Umbilical cord (tissue), 2 donors: ENCODE measurements around the gene SSC4D. TPM values are rescaled to one million over a fixed set of nuclear protein-coding genes. Genes with fewer than 3 reads are reported as not detected.

ENCODE experiments used
- DNase-seq: peaks from one replicate; pipeline ENCODE4 v3.0.0-alpha.2; 2015; ENCODE audit warnings: low spot score
- total RNA-seq: library from RNA; depleted of rRNA; stranded (reverse); fragments of >200 nt; gene quantifications from one replicate; pipeline ENCODE4 v1.2.3, GENCODE V29; 2014; ENCODE audit warnings: low replicate concordance; ENCODE audit not compliant: insufficient read depth

SSC4D gene
- total RNA-seq, 1 donor from 2014 or later, result not detected

DNA sequence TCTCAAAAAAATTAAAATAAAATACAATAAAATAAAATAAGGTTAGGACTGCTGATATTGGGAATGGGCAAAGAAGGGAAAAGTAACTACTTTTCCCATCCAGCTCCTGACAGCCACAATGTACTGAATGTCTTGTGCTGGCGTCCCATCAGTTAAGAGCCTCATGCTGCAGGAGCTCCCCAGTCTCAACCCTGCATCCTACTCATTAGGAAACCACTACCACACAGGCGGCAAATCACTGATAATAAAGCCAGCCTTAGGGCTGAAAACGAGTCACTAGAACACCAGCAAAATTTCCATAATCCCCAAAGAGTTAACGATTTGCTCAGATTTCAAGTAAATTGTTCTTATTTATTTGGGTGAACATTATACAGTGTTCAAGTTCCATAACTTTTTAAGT is 55.0 kb downstream of the SSC4D start:
- DNase-seq, result no peak

DNA sequence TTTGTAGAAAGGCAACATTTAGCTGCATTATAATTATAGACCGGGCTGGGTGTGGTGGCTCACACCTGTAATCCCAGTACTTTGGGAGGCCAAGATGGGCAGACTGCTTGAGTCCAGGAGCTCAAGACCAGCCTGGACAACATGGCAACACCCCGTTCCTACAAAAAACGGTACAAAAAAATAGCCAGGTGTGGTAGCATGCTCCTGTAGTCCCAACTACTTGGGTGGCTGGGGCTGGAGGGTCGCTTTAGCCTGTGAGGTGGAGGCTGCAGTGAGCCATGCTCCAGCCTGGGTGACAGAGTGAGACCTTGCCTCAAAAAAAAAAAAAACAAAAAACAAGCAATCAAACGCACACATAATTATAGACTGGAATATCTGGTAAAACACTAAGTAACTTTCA is 55.8 kb downstream of the SSC4D start:
- no peak for DNase-seq

DNA sequence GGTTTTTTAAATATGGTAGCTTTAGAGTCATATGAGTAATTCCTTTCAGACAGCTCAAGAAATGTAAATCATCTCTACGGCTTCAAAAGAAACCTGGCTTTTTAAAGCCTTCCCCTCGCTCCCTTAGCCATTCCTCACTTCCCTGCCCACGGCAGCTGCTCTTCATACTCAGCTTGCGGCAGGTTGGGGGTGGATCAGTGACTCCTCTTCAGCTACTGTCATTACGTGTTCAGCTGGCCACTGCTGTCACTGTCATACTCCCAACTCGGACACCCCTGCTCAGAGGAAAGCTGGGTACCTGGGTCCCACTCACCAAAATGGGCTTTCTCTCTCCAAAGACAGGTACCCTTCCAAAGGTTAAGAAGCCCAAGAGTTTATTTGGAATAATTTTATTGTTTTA is 57.3 kb downstream of the SSC4D start:
- DNase-seq, result no peak

DNA sequence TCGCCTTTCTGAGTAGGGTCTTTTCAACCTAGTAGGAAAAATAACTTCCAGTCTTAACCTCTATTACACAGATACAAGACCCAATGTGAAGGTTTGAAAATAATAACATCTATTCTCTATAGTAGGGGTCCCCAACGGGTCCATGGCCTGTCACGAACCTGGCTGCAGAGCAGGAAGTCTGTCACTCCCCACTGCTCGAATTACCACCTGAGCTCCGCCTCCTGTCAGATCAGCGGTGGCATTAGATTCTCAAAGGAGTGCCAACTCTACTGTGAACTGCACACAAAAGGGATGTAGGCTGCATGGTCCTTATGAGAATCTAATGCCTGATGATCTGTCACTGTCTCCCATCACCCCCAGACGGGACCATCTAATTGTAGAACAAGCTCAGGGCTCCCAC is 58.1 kb downstream of the SSC4D start:
- no peak for DNase-seq

DNA sequence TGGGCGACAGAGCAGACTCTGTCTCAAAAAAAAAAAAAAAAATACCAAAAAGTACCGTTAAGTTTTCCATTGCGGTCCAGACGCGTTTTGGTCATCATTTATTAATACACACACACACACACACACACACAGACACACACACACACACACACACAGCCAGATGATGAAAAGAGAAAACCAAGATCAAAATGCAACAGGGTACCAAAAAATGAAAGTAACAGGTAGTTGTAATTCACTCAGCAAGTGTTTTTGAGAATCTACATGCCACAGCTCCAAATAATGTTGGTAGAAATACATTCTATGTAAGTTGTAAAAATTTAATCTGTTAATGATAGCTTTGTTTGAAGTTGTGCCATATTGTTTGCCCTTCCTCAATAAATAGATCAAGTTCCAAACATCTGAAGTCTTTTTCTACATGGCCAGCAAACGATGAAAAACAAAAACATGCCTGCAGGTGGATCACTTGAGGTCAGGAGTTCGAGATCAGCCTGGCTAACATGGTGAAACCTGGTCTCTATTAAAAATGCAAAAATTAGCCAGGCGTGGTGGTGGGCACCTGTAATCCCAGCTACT is 60.1 kb downstream of the SSC4D start:
- no peak for DNase-seq

DNA sequence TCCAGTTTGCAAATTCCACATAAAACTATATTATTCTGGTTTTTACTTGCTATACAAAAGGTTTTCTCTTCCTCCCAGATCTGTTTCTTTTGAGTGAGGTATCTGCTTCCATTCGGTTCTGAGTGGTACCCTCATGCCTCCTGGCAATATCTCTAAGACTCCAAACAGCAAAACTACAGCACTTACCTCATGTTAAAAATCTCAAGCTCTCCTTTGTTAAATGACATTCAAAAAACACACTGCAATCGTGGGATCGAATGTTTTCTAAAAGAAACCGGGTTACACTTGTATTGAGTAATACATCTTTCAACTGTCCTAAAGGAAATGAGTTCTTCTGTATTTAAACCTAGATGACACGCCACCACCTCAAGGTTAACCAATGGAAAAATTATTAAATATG is 61.8 kb downstream of the SSC4D start:
- DNase-seq, result no peak

DNA sequence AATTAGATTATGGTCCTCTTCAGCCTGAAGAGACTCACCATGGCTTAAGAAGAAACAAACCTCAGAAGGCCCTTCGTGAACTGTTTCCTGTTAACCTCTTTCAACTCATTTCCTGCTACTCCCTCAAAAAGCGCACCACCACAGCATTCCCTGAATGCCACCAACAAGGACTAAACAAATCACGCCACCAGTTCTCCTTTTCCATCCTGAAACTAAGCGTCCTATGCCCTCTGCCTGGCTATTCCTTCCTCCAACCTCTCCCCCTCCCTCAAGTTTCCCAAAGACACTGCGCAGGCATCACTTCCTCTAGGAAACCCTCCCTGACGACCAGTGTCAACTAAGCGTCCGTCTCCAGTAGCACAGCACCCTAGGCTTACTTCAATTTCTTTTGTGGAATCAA is 62.7 kb downstream of the SSC4D start:
- no peak for DNase-seq

DNA sequence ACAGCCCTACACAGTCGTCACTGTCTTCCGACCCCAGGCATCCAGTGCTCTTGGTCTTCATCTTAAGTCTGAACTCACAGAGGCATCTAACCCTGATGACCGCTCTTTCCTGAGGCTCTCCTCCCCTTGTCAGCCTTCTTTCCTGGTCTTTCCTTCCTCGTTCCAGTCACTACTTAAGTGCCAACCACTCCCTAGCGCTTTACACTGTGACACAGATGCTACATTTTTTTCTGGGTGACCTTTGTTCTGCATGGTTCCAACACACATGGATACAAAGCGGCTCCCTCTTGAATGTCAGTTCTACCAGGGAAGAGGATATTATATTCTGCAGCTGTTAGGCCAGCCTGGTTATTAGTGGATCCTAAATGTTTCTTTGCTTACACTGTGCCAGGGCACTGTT is 63.4 kb downstream of the SSC4D start:
- no peak for DNase-seq

DNA sequence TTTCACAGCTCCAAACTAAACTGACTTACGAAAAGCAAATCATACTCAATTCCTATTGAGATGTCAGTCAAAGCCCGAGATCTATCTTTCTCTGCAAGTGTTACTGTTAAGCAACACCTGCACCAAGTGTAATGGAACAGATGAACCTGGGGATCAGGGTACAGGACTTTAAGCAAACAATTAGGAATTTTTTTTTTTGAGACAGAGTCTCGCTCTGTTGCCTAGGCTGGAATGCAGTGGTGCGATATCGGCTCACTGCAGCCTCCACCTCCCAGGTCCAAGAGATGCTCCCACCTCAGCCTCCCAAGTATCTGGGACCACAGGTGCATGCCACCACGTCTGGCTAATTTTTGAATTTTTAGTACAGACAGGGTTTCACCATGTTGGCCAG is 65.6 kb downstream of the SSC4D start:
- DNase-seq, result no peak

DNA sequence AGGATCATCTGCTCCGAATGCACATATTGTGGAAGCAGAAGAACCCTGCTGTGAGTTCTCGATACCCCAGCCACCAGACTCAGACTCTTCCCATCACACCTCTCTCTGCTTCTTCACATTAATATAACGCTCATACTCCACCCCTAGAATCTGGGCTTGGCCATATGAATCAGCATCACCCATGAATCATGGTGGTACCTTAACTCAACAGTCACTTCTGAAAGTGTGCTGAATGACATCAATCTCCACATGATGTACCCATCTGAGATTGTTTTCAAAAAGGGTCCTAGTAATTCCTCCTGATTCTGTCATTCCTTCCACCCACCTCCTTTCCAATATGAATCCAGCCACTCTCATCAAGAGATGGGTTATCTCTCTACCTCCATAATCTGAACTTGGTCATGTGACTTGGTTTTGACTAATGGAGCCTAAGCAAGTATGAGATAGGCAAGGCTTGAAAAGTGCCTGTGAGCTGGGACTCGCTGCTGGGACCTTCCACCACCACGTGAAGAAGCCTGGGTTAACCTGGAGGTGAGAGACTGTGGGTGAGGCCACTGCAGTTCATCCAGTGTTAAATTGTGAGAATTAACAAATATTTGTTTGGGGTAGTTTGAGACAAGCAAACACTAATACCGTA is 66.1 kb downstream of the SSC4D start:
- no peak for DNase-seq

DNA sequence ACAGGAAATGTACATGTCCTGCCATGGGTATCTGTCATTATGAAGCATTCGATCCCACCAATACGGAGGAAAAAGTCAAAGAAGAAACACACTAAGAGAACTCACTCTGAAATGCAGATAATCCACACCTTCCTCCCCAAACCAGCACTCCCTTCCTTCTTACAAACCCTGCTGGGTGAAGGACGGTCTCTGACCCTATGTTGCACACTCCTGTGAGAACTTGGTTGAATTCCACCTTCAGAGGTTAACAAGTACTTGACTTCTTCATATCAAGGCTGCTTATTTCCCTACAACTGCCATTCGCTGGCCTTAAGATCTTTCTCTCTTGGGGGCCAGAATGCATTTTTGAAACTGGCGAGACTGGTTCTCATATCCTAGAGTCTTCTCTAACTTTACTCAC is 67.3 kb downstream of the SSC4D start:
- no peak for DNase-seq

DNA sequence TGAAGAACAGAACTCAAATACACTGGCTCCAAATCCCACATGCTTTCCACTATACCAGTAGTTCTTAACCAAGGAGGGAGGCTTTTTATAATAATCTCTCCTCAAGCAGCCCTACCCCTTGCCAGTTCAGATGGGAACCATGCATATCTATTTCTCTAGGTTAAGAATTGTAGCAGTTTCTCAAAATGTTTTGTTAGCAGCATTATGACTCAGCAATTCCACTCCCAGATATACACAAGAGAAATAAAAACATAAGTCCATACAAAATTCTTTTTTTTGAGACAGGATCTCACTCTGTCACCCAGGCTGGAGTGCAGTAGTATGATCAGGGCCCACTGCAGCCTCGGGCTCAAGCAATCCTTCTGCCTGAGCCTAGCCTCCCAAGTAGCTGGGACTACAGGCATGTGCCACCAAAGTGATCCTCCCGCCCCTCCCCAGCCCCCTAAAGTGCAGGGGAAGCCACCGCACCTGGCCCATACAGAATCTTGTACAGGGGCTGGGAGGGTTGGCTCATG is 68.8 kb downstream of the SSC4D start:
- DNase-seq, result no peak

Other genes with a start within 250 kb of the SSC4D start
- gene SRRM3, start 207.8 kb downstream of the SSC4D start, total RNA-seq, result 3.1 TPM
- gene HSPB1, start 107.0 kb downstream of the SSC4D start, total RNA-seq, result 57.5 TPM
- 43.6 TPM for gene YWHAG, start 50.7 kb downstream of the SSC4D start, total RNA-seq
- gene ZP3, start 15.3 kb upstream of the SSC4D start, total RNA-seq, result not detected
- 17.1 TPM for gene DTX2, start 52.0 kb upstream of the SSC4D start, total RNA-seq
- gene UPK3B, start 100.9 kb upstream of the SSC4D start, total RNA-seq, result not detected
- 3.6 TPM for gene SPDYE16, start 133.6 kb upstream of the SSC4D start, total RNA-seq
- 2.2 TPM for gene POMZP3, start 217.6 kb upstream of the SSC4D start, total RNA-seq